ENCODE measurements around the gene AGO1. TPM values are rescaled to one million over a fixed set of nuclear protein-coding genes. Genes with fewer than 3 reads are reported as not detected.

The AGO1 gene
- total RNA-seq, 2 experiments from 2014 or later: 33.0 to 34.2 TPM

DNA sequence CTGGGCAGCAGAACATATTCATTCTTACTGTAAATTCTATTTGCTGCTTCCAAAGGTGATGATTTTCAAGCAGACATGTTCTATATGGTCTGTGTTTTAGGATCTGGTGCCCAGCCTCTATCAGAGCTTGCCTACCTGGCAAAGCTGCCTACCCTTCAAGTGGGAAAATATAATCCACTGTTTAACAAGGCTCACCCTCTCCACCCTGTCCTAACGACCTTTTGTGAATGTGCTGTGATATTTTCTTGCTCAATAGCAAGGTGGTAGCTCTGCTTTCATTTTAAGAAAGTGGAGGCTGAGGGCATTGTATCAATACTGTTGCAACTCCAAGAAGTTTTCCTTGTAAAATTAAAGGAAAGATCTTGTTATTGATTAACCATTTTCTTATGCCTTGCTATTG lies 26.0 kb upstream of the AGO1 start:
- H3K9me3 Mint-ChIP-seq: no peaks in the 10 kb centered on the region
- POLR2A ChIA-PET: no interaction called here
- TF ChIP-seq, protein P1, sequence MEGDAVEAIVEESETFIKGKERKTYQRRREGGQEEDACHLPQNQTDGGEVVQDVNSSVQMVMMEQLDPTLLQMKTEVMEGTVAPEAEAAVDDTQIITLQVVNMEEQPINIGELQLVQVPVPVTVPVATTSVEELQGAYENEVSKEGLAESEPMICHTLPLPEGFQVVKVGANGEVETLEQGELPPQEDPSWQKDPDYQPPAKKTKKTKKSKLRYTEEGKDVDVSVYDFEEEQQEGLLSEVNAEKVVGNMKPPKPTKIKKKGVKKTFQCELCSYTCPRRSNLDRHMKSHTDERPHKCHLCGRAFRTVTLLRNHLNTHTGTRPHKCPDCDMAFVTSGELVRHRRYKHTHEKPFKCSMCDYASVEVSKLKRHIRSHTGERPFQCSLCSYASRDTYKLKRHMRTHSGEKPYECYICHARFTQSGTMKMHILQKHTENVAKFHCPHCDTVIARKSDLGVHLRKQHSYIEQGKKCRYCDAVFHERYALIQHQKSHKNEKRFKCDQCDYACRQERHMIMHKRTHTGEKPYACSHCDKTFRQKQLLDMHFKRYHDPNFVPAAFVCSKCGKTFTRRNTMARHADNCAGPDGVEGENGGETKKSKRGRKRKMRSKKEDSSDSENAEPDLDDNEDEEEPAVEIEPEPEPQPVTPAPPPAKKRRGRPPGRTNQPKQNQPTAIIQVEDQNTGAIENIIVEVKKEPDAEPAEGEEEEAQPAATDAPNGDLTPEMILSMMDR (IDR thresholded peaks at IDR 0.05): no peak
- no peak overlapping the region for H3K4me3 Mint-ChIP-seq
- CTCF ChIA-PET: interaction anchor here (1.9 kb wide), 1 partner anchor 26 kb away, joined by 4 read pairs; the partner anchor contains the start of gene AGO1
- no peak overlapping the region for H3K27ac Mint-ChIP-seq
- DNase-seq: no peak
- no peaks in the 10 kb centered on the region for H3K27me3 Mint-ChIP-seq
- no peaks in the 10 kb centered on the region for H3K36me3 Mint-ChIP-seq (ENCODE audit: low read depth)
- no peaks in the 10 kb centered on the region for H3K4me1 Mint-ChIP-seq (ENCODE audit: low read depth)
- intact Hi-C loops (cut with micrococcal nuclease): no loop called here
- ATAC-seq: no peak

DNA sequence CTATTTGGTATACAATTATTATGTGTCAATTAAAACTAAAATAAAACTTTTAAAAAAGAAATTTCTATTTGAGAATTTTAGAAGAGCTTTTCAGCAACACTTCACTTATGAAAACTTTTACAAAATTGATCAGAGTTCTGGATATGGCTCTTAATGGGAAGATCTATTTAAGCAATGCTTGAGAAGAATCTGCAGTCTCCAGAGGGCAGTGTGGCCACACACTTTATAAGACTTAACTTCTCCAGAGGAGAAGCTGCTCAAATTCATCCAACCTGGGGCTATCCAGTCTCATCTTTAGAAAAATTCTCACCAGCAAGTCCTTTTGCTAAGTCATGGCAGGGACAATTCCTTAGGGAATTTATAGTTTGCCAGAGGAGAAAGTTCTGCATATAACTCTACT lies 25.2 kb upstream of the AGO1 start:
- H3K4me1 Mint-ChIP-seq (ENCODE audit: low read depth): no peaks in the 10 kb centered on the region
- DNase-seq (peak; percentile 10), ATAC-seq (no peak)
- no peaks in the 10 kb centered on the region for H3K36me3 Mint-ChIP-seq (ENCODE audit: low read depth)
- TF ChIP-seq, protein P1 (IDR thresholded peaks at IDR 0.05): peak; percentile 20
- H3K27ac Mint-ChIP-seq: no peak overlapping the region
- intact Hi-C loops (cut with micrococcal nuclease): no loop called here
- no peaks in the 10 kb centered on the region for H3K9me3 Mint-ChIP-seq
- no peak overlapping the region for H3K4me3 Mint-ChIP-seq
- H3K27me3 Mint-ChIP-seq: no peaks in the 10 kb centered on the region
- CTCF ChIA-PET: interaction anchor here (1.9 kb wide), 1 partner anchor 25 kb away, joined by 4 read pairs; the partner anchor contains the start of gene AGO1
- POLR2A ChIA-PET: no interaction called here

DNA sequence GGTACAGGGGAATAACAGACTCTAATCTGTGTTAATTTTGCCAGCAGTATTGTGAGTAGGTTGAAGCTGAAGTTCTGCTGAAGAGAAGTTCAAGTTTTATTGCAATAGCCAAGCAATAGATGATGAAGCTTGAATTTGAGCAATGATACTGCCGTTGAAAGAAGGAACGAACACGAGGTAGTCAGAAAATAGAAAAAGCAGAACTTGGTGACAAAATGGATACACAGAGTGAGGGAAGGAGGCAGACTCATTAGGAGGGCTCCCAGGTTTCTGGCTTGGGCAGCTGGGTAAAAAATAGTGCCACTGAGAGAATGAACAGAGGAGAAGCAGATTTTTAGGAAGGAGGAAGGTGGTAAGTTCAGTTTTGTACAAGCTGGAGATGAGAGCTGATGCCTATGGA lies 22.3 kb upstream of the AGO1 start:
- Mint-ChIP-seq H3K4me3 (no peak overlapping the region), H3K36me3 (ENCODE audit: low read depth) (no peaks in the 10 kb centered on the region), H3K27ac (no peak overlapping the region), H3K27me3 (no peaks in the 10 kb centered on the region), H3K9me3 (no peaks in the 10 kb centered on the region), H3K4me1 (ENCODE audit: low read depth) (no peaks in the 10 kb centered on the region)
- intact Hi-C loops (cut with micrococcal nuclease): no loop called here
- TF ChIP-seq, protein P1 (IDR thresholded peaks at IDR 0.05): no peak
- no peak for ATAC-seq
- POLR2A ChIA-PET: no interaction called here
- DNase-seq: no peak
- CTCF ChIA-PET: no interaction called here

DNA sequence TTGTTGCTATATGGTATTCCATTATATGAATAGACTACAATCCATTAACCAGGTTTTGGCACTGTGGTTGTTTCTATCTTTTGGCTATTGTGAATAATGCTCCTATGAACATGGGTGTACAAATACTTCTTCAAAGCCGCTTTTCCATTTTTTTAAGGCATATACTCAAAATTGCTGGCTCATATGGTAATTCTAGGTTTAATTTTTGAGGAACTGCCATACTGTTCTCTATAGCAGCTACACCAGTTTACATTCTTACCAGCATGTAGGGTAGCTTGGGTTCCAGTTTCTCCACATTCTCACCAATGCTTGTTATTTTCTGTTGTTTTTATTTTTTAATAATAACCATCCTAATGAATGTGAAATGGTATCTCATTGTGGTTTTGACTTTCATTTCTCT lies 19.9 kb upstream of the AGO1 start:
- H3K4me3 Mint-ChIP-seq: no peak overlapping the region
- H3K9me3 Mint-ChIP-seq: no peaks in the 10 kb centered on the region
- H3K27ac Mint-ChIP-seq: no peak overlapping the region
- POLR2A ChIA-PET: no interaction called here
- CTCF ChIA-PET: interaction anchor here (0.6 kb wide), 1 partner anchor 588 kb away, joined by 3 read pairs; no protein-coding TSS in a partner anchor
- DNase-seq (no peak), ATAC-seq (no peak)
- H3K27me3 Mint-ChIP-seq: no peaks in the 10 kb centered on the region
- TF ChIP-seq, protein P1 (IDR thresholded peaks at IDR 0.05): no peak
- no peaks in the 10 kb centered on the region for H3K36me3 Mint-ChIP-seq (ENCODE audit: low read depth)
- intact Hi-C loops (cut with micrococcal nuclease): no loop called here
- no peaks in the 10 kb centered on the region for H3K4me1 Mint-ChIP-seq (ENCODE audit: low read depth)

DNA sequence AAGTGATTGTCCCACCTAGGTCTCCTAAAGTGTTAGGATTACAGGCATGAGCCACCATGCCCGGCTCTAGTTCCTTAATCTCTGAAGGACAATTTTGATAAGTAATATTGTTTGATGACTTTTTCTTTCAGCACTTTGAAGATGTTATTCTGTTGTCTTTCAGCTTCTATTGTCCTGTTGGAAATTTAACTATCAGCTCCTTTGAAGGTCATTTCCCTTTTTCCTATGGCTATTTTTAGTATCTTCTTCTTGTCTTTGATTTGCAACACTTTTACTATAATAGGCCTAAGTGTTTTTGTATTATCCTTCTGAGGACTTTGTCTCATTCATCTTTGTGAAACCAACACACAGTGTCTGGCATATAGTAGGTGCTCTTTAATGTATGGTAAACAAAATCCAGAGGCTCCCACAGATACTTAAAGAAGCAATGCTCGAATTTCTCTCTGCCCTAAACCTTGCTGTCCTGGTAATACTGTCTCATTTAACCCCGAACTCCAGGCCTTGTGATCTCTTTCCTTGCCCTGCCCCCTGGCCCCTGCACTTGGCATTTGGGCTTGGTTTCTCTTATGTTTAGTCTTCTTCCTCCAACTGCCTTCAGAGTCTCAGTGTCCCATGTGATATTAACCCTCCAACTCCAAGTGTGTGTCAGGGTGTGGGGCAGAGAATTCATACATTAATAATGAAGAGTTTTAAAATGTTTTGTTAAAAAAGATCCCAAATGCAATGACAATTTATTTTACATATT lies 19.0 kb upstream of the AGO1 start:
- CTCF ChIA-PET: no interaction called here
- TF ChIP-seq, protein P1 (IDR thresholded peaks at IDR 0.05): no peak
- H3K9me3 Mint-ChIP-seq: no peaks in the 10 kb centered on the region

More for the DNA sequence above, 19.0 kb upstream of the AGO1 start:
- H3K27ac Mint-ChIP-seq: no peak overlapping the region
- POLR2A ChIA-PET: no interaction called here
- DNase-seq: no peak
- H3K27me3 Mint-ChIP-seq: no peaks in the 10 kb centered on the region
- intact Hi-C loops (cut with micrococcal nuclease): no loop called here
- no peaks in the 10 kb centered on the region for H3K36me3 Mint-ChIP-seq (ENCODE audit: low read depth)
- H3K4me3 Mint-ChIP-seq: no peak overlapping the region
- no peaks in the 10 kb centered on the region for H3K4me1 Mint-ChIP-seq (ENCODE audit: low read depth)
- no peak for ATAC-seq
